Karpas-422 (cell line): Measurements from ENCODE around the gene UNC13C. TPM values are rescaled to one million over a fixed set of nuclear protein-coding genes. Genes with fewer than 3 reads are reported as not detected.

Experiments used
- DNase-seq: peaks from one replicate; pipeline ENCODE4 v3.0.0-alpha.2; 2015
- H2AFZ ChIP-seq: fragments of 200-600 bp; sonication (generic); 2 replicates; pipeline ENCODE4 v1.6.1; 2014; ENCODE audit warnings: antibody characterized with exemption, low read length, mixed read lengths
- H3K27ac ChIP-seq: fragments of 200-600 bp; sonication (generic); 2 replicates; pipeline ENCODE4 v1.5.1; 2014; ENCODE audit warnings: mild to moderate bottlenecking, low read length, moderate library complexity
- H3K27me3 ChIP-seq: fragments of 200-600 bp; sonication (generic); 2 replicates; pipeline ENCODE4 v1.6.1; 2014; ENCODE audit warnings: low read length, mixed read lengths
- H3K36me3 ChIP-seq: fragments of 200-600 bp; sonication (generic); 2 replicates; pipeline ENCODE4 v1.6.1; 2014; ENCODE audit warnings: low read length, mixed read lengths; ENCODE audit not compliant: insufficient read depth
- H3K4me1 ChIP-seq: fragments of 200-600 bp; sonication (generic); 2 replicates; pipeline ENCODE4 v1.6.1; 2014; ENCODE audit warnings: mild to moderate bottlenecking, low read length, mixed read lengths
- H3K4me2 ChIP-seq: fragments of 200-600 bp; sonication (generic); 2 replicates; pipeline ENCODE4 v1.6.1; 2014; ENCODE audit warnings: low read length, low read depth, mild to moderate bottlenecking; ENCODE audit not compliant: poor library complexity, severe bottlenecking
- H3K4me3 ChIP-seq: fragments of 200-600 bp; sonication (generic); 2 replicates; pipeline ENCODE4 v1.5.1; 2014; ENCODE audit warnings: mild to moderate bottlenecking, antibody characterized with exemption, low read length, mixed read lengths
- H3K79me2 ChIP-seq: fragments of 200-600 bp; sonication (generic); 2 replicates; pipeline ENCODE4 v1.6.1; 2014; ENCODE audit warnings: mild to moderate bottlenecking, low read length, mixed read lengths
- H3K9ac ChIP-seq: fragments of 200-600 bp; sonication (generic); 2 replicates; pipeline ENCODE4 v1.6.0; 2014; ENCODE audit warnings: low read length
- H3K9me2 ChIP-seq: fragments of 200-600 bp; sonication (generic), shearing (Covaris generic); replicated peaks from 2 replicates; pipeline ENCODE4 v1.6.0; 2014; ENCODE audit warnings: mild to moderate bottlenecking, low read length, moderate library complexity; ENCODE audit not compliant: insufficient read depth
- H3K9me3 ChIP-seq: fragments of 300-700, 200-600 bp; sonication (generic); 2 replicates; pipeline ENCODE4 v1.6.1; 2014; ENCODE audit warnings: low read length, mixed read lengths
- H4K20me1 ChIP-seq: fragments of 200-600 bp; sonication (generic); 2 replicates; pipeline ENCODE4 v1.6.1; 2014; ENCODE audit warnings: mild to moderate bottlenecking, antibody characterized with exemption, low read length, low read depth; ENCODE audit not compliant: insufficient read depth
- total RNA-seq: library from RNA; depleted of rRNA; stranded (reverse); fragments of >200 nt; shearing (Covaris generic); gene quantifications from 2 replicates; pipeline ENCODE4 v1.2.3, GENCODE V29; 2014; ENCODE audit warnings: low replicate concordance

The UNC13C gene
- total RNA-seq, 1 experiment from 2014 or later, result not detected

GRCh38 chr15:53974813-53975212, 3.4 kb upstream of the UNC13C start:
- Histone ChIP-seq H3K4me1 (no peaks in the 10 kb centered on the region), H3K79me2 (no peaks in the 10 kb centered on the region), H4K20me1 (no peaks in the 10 kb centered on the region), H3K9me3 (no peaks in the 10 kb centered on the region; the same call in 1 of the 2 replicates), H3K9ac (no peak overlapping the region), H3K4me3 (no peak overlapping the region), H3K27ac (no peak overlapping the region), H2AFZ (no peak overlapping the region), H3K27me3 (no peaks in the 10 kb centered on the region), H3K9me2 (no peaks in the 10 kb centered on the region), H3K4me2 (no peak overlapping the region), H3K36me3 (no peaks in the 10 kb centered on the region)
- no peak for DNase-seq

GRCh38 chr15:53976844-53977392, 1.3 kb upstream of the UNC13C start:
- H3K36me3 ChIP-seq, result no peaks in the 10 kb centered on the region
- no peaks in the 10 kb centered on the region for H3K27me3 ChIP-seq
- no peaks in the 10 kb centered on the region for H4K20me1 ChIP-seq

GRCh38 chr15:53979051-53979788, 979 bp downstream of the UNC13C start:
- no peaks in the 10 kb centered on the region; the same call in 1 of the 2 replicates for H3K9me2 ChIP-seq
- no peak overlapping the region for H3K4me2 ChIP-seq
- no peaks in the 10 kb centered on the region for H3K79me2 ChIP-seq
- no peaks in the 10 kb centered on the region for H3K4me1 ChIP-seq
- no peaks in the 10 kb centered on the region for H3K27me3 ChIP-seq
- no peak overlapping the region for H3K4me3 ChIP-seq
- H2AFZ ChIP-seq, result no peak overlapping the region
- no peak for DNase-seq
- no peak overlapping the region for H3K9ac ChIP-seq
- no peaks in the 10 kb centered on the region for H4K20me1 ChIP-seq
- no peak overlapping the region for H3K27ac ChIP-seq
- peaks cover 4% of the 10 kb centered on the region; the same call in 1 of the 2 replicates for H3K9me3 ChIP-seq
- H3K36me3 ChIP-seq, result no peaks in the 10 kb centered on the region

More at GRCh38 chr15:53976844-53977392, 1.3 kb upstream of the UNC13C start:
- H3K4me3 ChIP-seq, result no peak overlapping the region
- H3K9me3 ChIP-seq, result no peaks in the 10 kb centered on the region; the same call in 1 of the 2 replicates
- H3K9ac ChIP-seq, result no peak overlapping the region
- no peak for DNase-seq
- no peak overlapping the region for H2AFZ ChIP-seq
- H3K9me2 ChIP-seq, result no peaks in the 10 kb centered on the region; the same call in 1 of the 2 replicates
- no peaks in the 10 kb centered on the region for H3K4me1 ChIP-seq
- H3K27ac ChIP-seq, result no peak overlapping the region
- no peaks in the 10 kb centered on the region for H3K79me2 ChIP-seq
- H3K4me2 ChIP-seq, result no peak overlapping the region

- no peaks in the 10 kb centered on the region for H3K79me2 ChIP-seq
- no peaks in the 10 kb centered on the region for H4K20me1 ChIP-seq
- H3K9me2 ChIP-seq, result no peaks in the 10 kb centered on the region; the same call in 1 of the 2 replicates
- H3K4me3 ChIP-seq, result no peak overlapping the region
- no peak overlapping the region for H3K9ac ChIP-seq
- H3K4me1 ChIP-seq, result no peaks in the 10 kb centered on the region
- DNase-seq, result no peak
- H3K36me3 ChIP-seq, result no peaks in the 10 kb centered on the region
- H3K27ac ChIP-seq, result no peak overlapping the region
- H3K4me2 ChIP-seq, result no peak overlapping the region
- H3K27me3 ChIP-seq, result no peaks in the 10 kb centered on the region
- peaks cover 4% of the 10 kb centered on the region; the same call in 1 of the 2 replicates for H3K9me3 ChIP-seq
- H2AFZ ChIP-seq, result no peak overlapping the region
Measured at GRCh38 chr15:53980021-53980420, 1.8 kb downstream of the UNC13C start.

- Histone ChIP-seq H3K4me2 (no peak overlapping the region), H3K27ac (no peak overlapping the region), H3K79me2 (no peaks in the 10 kb centered on the region), H3K4me3 (no peak overlapping the region), H4K20me1 (no peaks in the 10 kb centered on the region), H3K4me1 (no peaks in the 10 kb centered on the region), H3K9me2 (no peaks in the 10 kb centered on the region; the same call in 1 of the 2 replicates), H3K9me3 (peaks cover 7% of the 10 kb centered on the region; the same call in 1 of the 2 replicates), H3K36me3 (no peaks in the 10 kb centered on the region), H2AFZ (no peak overlapping the region), H3K9ac (no peak overlapping the region), H3K27me3 (no peaks in the 10 kb centered on the region)
- no peak for DNase-seq
Measured at GRCh38 chr15:53982071-53982680, 3.9 kb downstream of the UNC13C start.

GRCh38 chr15:53982876-53983275, 4.6 kb downstream of the UNC13C start:
- Histone ChIP-seq H4K20me1 (no peaks in the 10 kb centered on the region), H3K9ac (no peak overlapping the region), H3K27ac (no peak overlapping the region), H3K9me2 (no peaks in the 10 kb centered on the region; the same call in 1 of the 2 replicates), H3K4me1 (no peaks in the 10 kb centered on the region), H3K27me3 (no peaks in the 10 kb centered on the region), H3K36me3 (no peaks in the 10 kb centered on the region), H3K79me2 (no peaks in the 10 kb centered on the region), H3K4me3 (no peak overlapping the region), H3K4me2 (no peak overlapping the region), H2AFZ (no peak overlapping the region), H3K9me3 (peaks cover 10% of the 10 kb centered on the region; the same call in 1 of the 2 replicates)
- no peak for DNase-seq

GRCh38 chr15:53984221-53984620, 6.0 kb downstream of the UNC13C start:
- Histone ChIP-seq H3K4me1 (no peaks in the 10 kb centered on the region), H3K9ac (no peak overlapping the region), H3K4me2 (no peak overlapping the region), H3K36me3 (no peaks in the 10 kb centered on the region), H3K9me3 (peaks cover 10% of the 10 kb centered on the region; the same call in 1 of the 2 replicates), H4K20me1 (no peaks in the 10 kb centered on the region), H3K9me2 (no peaks in the 10 kb centered on the region; the same call in 1 of the 2 replicates), H3K27ac (no peak overlapping the region), H3K27me3 (no peaks in the 10 kb centered on the region), H3K79me2 (no peaks in the 10 kb centered on the region), H3K4me3 (no peak overlapping the region), H2AFZ (no peak overlapping the region)
- DNase-seq, result no peak

- Histone ChIP-seq H3K4me3 (no peak overlapping the region), H3K27me3 (no peaks in the 10 kb centered on the region), H3K9ac (no peak overlapping the region), H3K4me1 (no peaks in the 10 kb centered on the region), H3K9me2 (no peaks in the 10 kb centered on the region; the same call in 1 of the 2 replicates), H3K9me3 (peaks cover 10% of the 10 kb centered on the region; the same call in 1 of the 2 replicates), H2AFZ (no peak overlapping the region), H3K79me2 (no peaks in the 10 kb centered on the region), H3K27ac (no peak overlapping the region), H3K4me2 (no peak overlapping the region), H3K36me3 (no peaks in the 10 kb centered on the region), H4K20me1 (no peaks in the 10 kb centered on the region)
- DNase-seq, result no peak
Measured at GRCh38 chr15:53985562-53985961, 7.3 kb downstream of the UNC13C start.
